K562 (cell line): ENCODE measurements around the gene SCAMP3. TPM values are rescaled to one million over a fixed set of nuclear protein-coding genes. Genes with fewer than 3 reads are reported as not detected.
A peak's percentile ranks its signal among the peaks of the same experiment; 100 is the strongest.

ENCODE experiments used
- COPS2 ChIP-seq: fragments of 450-650 bp; conservative IDR thresholded peaks from 2 replicates; pipeline ENCODE4 v1.6.1; 2016; ENCODE audit warnings: mild to moderate bottlenecking, moderate library complexity
- FOXK1 ChIP-seq: sonication (generic); formaldehyde crosslinking; IDR thresholded peaks from 2 replicates; pipeline ENCODE4 v1.8.0; 2022; ENCODE audit warnings: missing genetic modification reagents, mild to moderate bottlenecking, borderline replicate concordance
- GTF2E2 ChIP-seq: fragments of 200-800 bp; sonication (Bioruptor generic); IDR thresholded peaks from 2 replicates; pipeline ENCODE4 v1.6.1; 2016; ENCODE audit warnings: missing genetic modification characterization, missing compliant biosample characterization
- ILF3 ChIP-seq: fragments of 450-650 bp; IDR thresholded peaks from 2 replicates; pipeline ENCODE4 v1.6.1; 2018; ENCODE audit warnings: antibody characterized with exemption, mild to moderate bottlenecking, moderate library complexity, borderline replicate concordance
- NFYB ChIP-seq: IDR thresholded peaks from 2 replicates; pipeline ENCODE4 v1.6.1; 2011; ENCODE audit warnings: mild to moderate bottlenecking, moderate library complexity; ENCODE audit not compliant: insufficient read length; ENCODE audit errors: extremely low read depth
- NONO ChIP-seq, 2 experiments: fragments of 200-400 bp in 1 of 2; fragments of 450-650 bp in 1 of 2; formaldehyde crosslinking in 1 of 2; IDR thresholded peaks; 2 replicates each; pipeline ENCODE4 v1.6.1; 2017; ENCODE audit warnings: low read depth in 2 of 2, mild to moderate bottlenecking in 2 of 2, moderate library complexity in 2 of 2, low read length in 1 of 2
- OTX1 ChIP-seq: fragments of 450-650 bp; formaldehyde crosslinking; IDR thresholded peaks from 2 replicates; pipeline ENCODE4 v1.4.0; 2022; ENCODE audit warnings: mild to moderate bottlenecking
- RBFOX2 ChIP-seq: fragments of 200-400 bp; formaldehyde crosslinking; IDR thresholded peaks from 2 replicates; pipeline ENCODE4 v1.6.1; 2017; ENCODE audit warnings: low read depth, mild to moderate bottlenecking, low read length, moderate library complexity
- SAP30 ChIP-seq: fragments of 200-600 bp; sonication (generic); IDR thresholded peaks from 2 replicates; pipeline ENCODE4 v1.6.1; 2012; ENCODE audit warnings: borderline replicate concordance, low read depth, mild to moderate bottlenecking, moderate library complexity, low read length, control low read depth, inconsistent platforms; ENCODE audit not compliant: insufficient read depth, poor library complexity, severe bottlenecking
- SIX5 ChIP-seq, 2 experiments: IDR thresholded peaks; 2 replicates each; pipeline ENCODE4 v1.6.1; 2011; ENCODE audit warnings: low read length in 2 of 2, borderline replicate concordance in 1 of 2, low read depth in 1 of 2, mild to moderate bottlenecking in 1 of 2, moderate library complexity in 1 of 2; ENCODE audit not compliant: insufficient read depth in 1 of 2
- SNRNP70 ChIP-seq: fragments of 200-400 bp; formaldehyde crosslinking; optimal IDR thresholded peaks from 2 replicates; pipeline ENCODE3; 2017; ENCODE audit warnings: low read depth, low read length
- TEAD1 ChIP-seq, 2 experiments: fragments of 450-650 bp in 1 of 2; sonication (generic) in 1 of 2; formaldehyde crosslinking; IDR thresholded peaks; 2 replicates each; pipeline versions ENCODE4 v1.4.0 to v1.8.0; 2020 to 2022; ENCODE audit warnings: mild to moderate bottlenecking in 2 of 2, missing genetic modification reagents in 1 of 2
- TEAD4 ChIP-seq, 2 experiments: sonication (generic) in 1 of 2; formaldehyde crosslinking in 1 of 2; IDR thresholded peaks; 2 replicates each; pipeline versions ENCODE4 v1.6.1 to v1.8.0; 2012 to 2022; ENCODE audit warnings: borderline replicate concordance in 1 of 2, inconsistent platforms in 1 of 2, low read length in 1 of 2, mild to moderate bottlenecking in 1 of 2, missing genetic modification reagents in 1 of 2
- ZNF780A ChIP-seq: fragments of 250-450 bp; sonication (Bioruptor Pico); IDR thresholded peaks from 2 replicates; pipeline ENCODE4 v1.5.0; 2021; ENCODE audit warnings: mild to moderate bottlenecking
- polyA plus RNA-seq, 8 experiments: library from polyadenylated mRNA; depleted of rRNA in 4 of 8; stranded (reverse) in 5 of 8; unstranded in 3 of 8; fragments of >200 nt; fragmentation: Nextera tagmentation in 2 of 8; fragmentation: Illumina TruSeq in 1 of 8; extraction: Ambion mirVana in 2 of 8; extraction: Trizol in 1 of 8; gene quantifications; 2 replicates each; pipeline versions ENCODE4 v1.2.1 to v1.2.3, GENCODE V29; 2011 to 2014; ENCODE audit warnings: inconsistent platforms in 1 of 8, missing spikeins in 1 of 8
- total RNA-seq, 7 experiments: library from RNA; depleted of rRNA in 6 of 7; stranded (reverse); fragments of >200 nt in 6 of 7; fragmentation: Illumina TruSeq in 2 of 7; extraction: Trizol in 2 of 7; gene quantifications; 2 replicates each; pipeline versions ENCODE4 v1.2.1 to v1.2.3, GENCODE V29; 2011 to 2021; ENCODE audit warnings: low replicate concordance in 1 of 7
- TF ChIP-seq, protein P1 (sequence below): fragments of 450-650 bp; IDR thresholded peaks from 2 replicates; pipeline ENCODE4 v1.6.1; 2018; ENCODE audit not compliant: partially characterized antibody
- TF ChIP-seq, protein P2 (sequence below): fragments of 450-650 bp; formaldehyde crosslinking; IDR thresholded peaks from 2 replicates; pipeline ENCODE4 v1.4.0; 2020; ENCODE audit warnings: mild to moderate bottlenecking
- TF ChIP-seq, protein P3 (sequence below): fragments of 250-450 bp; sonication (Bioruptor Pico); IDR thresholded peaks from 2 replicates; pipeline ENCODE4 v1.5.0; 2021

The SCAMP3 gene
- total and polyA plus RNA-seq, 9 of the 15 experiments (the other 6 are each of a cell fraction or from before 2014, with no cell fraction given) = 14.2 to 131 (median 86.1) TPM

DNA sequence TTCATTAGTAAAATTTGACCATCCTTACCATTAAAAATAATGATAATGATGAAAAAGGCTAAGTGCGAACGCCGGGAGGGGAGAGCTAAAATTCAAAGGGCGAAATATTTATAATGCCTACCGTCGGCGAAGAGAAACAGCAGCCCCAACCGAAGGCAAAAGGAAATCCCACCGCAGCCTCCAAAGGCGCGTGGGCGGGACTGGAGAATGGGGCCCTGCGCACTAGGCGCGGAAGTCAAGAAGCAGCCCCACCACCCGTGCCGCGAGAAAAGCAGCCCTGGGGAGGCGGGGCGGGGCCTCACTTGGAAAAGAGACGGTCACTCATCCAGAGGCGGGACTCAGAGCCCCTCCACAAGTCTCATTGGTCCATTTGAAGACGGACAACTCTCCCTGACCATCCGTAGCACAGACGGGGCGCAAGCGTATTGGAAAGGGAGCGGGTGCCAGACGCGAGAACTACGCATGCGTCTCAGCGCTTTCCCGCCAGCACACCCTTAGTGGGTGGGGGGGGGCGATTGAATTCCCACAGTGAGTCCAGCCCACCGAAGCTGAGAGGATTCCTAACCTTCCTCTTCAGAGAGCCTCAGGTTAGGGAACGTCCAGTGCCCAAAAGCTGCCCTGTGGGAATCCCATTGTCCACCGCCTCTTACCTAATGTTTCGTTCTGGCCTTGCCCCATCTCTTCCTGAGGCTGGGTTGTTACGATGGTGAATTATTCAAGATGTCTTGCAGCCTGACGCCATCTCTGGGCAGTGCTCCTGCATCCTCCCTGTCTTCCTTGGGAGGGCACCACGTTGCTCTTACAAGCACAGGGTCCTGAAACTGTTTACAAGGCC lies 34.7 kb downstream of the SCAMP3 start (continued):
- TF ChIP-seq, protein P1, sequence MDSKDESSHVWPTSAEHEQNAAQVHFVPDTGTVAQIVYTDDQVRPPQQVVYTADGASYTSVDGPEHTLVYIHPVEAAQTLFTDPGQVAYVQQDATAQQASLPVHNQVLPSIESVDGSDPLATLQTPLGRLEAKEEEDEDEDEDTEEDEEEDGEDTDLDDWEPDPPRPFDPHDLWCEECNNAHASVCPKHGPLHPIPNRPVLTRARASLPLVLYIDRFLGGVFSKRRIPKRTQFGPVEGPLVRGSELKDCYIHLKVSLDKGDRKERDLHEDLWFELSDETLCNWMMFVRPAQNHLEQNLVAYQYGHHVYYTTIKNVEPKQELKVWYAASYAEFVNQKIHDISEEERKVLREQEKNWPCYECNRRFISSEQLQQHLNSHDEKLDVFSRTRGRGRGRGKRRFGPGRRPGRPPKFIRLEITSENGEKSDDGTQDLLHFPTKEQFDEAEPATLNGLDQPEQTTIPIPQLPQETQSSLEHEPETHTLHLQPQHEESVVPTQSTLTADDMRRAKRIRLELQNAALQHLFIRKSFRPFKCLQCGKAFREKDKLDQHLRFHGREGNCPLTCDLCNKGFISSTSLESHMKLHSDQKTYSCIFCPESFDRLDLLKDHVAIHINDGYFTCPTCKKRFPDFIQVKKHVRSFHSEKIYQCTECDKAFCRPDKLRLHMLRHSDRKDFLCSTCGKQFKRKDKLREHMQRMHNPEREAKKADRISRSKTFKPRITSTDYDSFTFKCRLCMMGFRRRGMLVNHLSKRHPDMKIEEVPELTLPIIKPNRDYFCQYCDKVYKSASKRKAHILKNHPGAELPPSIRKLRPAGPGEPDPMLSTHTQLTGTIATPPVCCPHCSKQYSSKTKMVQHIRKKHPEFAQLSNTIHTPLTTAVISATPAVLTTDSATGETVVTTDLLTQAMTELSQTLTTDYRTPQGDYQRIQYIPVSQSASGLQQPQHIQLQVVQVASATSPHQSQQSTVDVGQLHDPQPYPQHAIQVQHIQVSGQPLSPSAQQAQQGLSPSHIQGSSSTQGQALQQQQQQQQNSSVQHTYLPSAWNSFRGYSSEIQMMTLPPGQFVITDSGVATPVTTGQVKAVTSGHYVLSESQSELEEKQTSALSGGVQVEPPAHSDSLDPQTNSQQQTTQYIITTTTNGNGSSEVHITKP = peak; percentile 81
- TF ChIP-seq, protein P2, sequence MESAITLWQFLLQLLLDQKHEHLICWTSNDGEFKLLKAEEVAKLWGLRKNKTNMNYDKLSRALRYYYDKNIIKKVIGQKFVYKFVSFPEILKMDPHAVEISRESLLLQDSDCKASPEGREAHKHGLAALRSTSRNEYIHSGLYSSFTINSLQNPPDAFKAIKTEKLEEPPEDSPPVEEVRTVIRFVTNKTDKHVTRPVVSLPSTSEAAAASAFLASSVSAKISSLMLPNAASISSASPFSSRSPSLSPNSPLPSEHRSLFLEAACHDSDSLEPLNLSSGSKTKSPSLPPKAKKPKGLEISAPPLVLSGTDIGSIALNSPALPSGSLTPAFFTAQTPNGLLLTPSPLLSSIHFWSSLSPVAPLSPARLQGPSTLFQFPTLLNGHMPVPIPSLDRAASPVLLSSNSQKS = no peak
- no peak for TF ChIP-seq COPS2
- peak; percentile 97 for TF ChIP-seq GTF2E2 (tag)
- TF ChIP-seq SAP30 = peak; percentile 10
- TF ChIP-seq FOXK1 (CRISPR knock-in tag) = no peak
- TF ChIP-seq ILF3 = no peak
- TF ChIP-seq TEAD4 (IDR thresholded peaks at IDR 0.05; ENCODE audit: low read length) = 0 out of 2 replicates have a peak, but pooled peaks have one; percentile 4
- TF ChIP-seq TEAD4 (CRISPR knock-in tag; IDR thresholded peaks at IDR 0.05; ENCODE audit: borderline replicate concordance) = no peak
- no peak for TF ChIP-seq OTX1 (CRISPR knock-in tag)
- TF ChIP-seq SNRNP70 = no peak
- no peak for TF ChIP-seq ZNF780A (CRISPR knock-in tag)
- TF ChIP-seq NONO (IDR thresholded peaks at IDR 0.05; ENCODE audit: low read depth in 2 of 2, low read length in 1 of 2) = no peak
- peak; percentile 92 for TF ChIP-seq RBFOX2
- peak; percentile 86 for TF ChIP-seq NFYB
- TF ChIP-seq SIX5 (IDR thresholded peaks at IDR 0.05; ENCODE audit: borderline replicate concordance in 1 of 2, insufficient read depth in 1 of 2, low read depth in 1 of 2, low read length in 2 of 2) = no peak
- TF ChIP-seq TEAD1 (CRISPR knock-in tag; IDR thresholded peaks at IDR 0.05) = peak; percentile 9 to 49; a peak in 2 of 4 replicates
- TF ChIP-seq, protein P3, sequence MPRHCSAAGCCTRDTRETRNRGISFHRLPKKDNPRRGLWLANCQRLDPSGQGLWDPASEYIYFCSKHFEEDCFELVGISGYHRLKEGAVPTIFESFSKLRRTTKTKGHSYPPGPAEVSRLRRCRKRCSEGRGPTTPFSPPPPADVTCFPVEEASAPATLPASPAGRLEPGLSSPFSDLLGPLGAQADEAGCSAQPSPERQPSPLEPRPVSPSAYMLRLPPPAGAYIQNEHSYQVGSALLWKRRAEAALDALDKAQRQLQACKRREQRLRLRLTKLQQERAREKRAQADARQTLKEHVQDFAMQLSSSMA (CRISPR knock-in tag) = 0 out of 2 replicates have a peak, but pooled peaks have one; percentile 25
